Measurements from ENCODE around the gene KIDINS220. TPM values are rescaled to one million over a fixed set of nuclear protein-coding genes. Genes with fewer than 3 reads are reported as not detected.

KIDINS220 gene
- total RNA-seq, 1 experiment from 2014 or later, result 29.3 TPM

DNA sequence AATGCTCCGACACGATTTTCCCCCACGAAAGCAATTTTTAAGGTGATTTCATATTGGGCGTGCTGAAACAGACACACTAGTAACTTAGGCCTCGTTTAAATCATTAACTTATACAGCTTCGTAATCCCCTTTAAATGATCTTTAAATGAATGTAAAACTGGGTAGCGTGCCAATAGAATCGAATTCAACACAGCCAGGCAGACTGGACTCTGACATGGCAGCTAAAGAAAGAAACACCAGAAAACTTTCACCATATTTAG, 157.9 kb downstream of the KIDINS220 start:
- Histone ChIP-seq H2BK15ac (ENCODE audit: low read depth, low read length) (no peak overlapping the region), H3T11ph (ENCODE audit: low read length) (peak overlapping the region; percentile 10), H2AFZ (ENCODE audit: low read length) (no peak overlapping the region), H3K4me2 (ENCODE audit: insufficient read depth, insufficient read length, low read length) (peak overlapping the region; percentile 48), H3K9ac (ENCODE audit: extremely low read depth, insufficient read length, low read length) (no peak overlapping the region), H3K4ac (ENCODE audit: low read depth, low read length) (no peak overlapping the region), H3K27me3 (ENCODE audit: insufficient read depth, low read length) (peaks cover 32% of the 10 kb centered on the region; the same call in 1 of the 2 replicates), H4K8ac (replicated peaks; ENCODE audit: insufficient read length, low read depth, low read length) (no peak overlapping the region), H2AK5ac (ENCODE audit: insufficient read length, low read length) (no peak overlapping the region), H3K9me3 (ENCODE audit: control insufficient read depth, low read depth, low read length) (no peaks in the 10 kb centered on the region), H4K91ac (ENCODE audit: insufficient read length, low read depth, low read length) (no peak overlapping the region), H2BK12ac (ENCODE audit: insufficient read length, low read depth, low read length) (no peak overlapping the region), H3K79me2 (ENCODE audit: insufficient read depth, low read length) (peaks cover 2% of the 10 kb centered on the region; the same call in 1 of the 2 replicates), H3K18ac (ENCODE audit: insufficient read length, low read depth, low read length) (peak overlapping the region; percentile 94), H3K79me1 (ENCODE audit: insufficient read depth, low read depth, low read length, poor library complexity, severe bottlenecking) (no peaks in the 10 kb centered on the region), H3K56ac (ENCODE audit: insufficient read length, low read depth, low read length) (no peak overlapping the region), H3K23me2 (ENCODE audit: insufficient read length, low read depth, low read length, poor library complexity, severe bottlenecking) (peaks cover 39% of the 10 kb centered on the region), H4K5ac (ENCODE audit: insufficient read length, low read depth, low read length) (no peak overlapping the region), H2BK5ac (ENCODE audit: insufficient read length, low read length) (no peak overlapping the region), H3K4me1 (ENCODE audit: insufficient read depth, low read length) (no peaks in the 10 kb centered on the region; the same call in 1 of the 2 replicates), H3K27ac (ENCODE audit: insufficient read length, low read depth, low read length) (no peak overlapping the region), H2BK20ac (ENCODE audit: low read depth, low read length, poor library complexity, severe bottlenecking) (peak overlapping the region; percentile 60), H2BK120ac (ENCODE audit: low read depth, low read length, poor library complexity, severe bottlenecking) (peak overlapping the region; percentile 82), H4K20me1 (ENCODE audit: control insufficient read depth, insufficient read depth, insufficient read length) (no peaks in the 10 kb centered on the region), H3K14ac (ENCODE audit: insufficient read depth, low read length) (peak overlapping the region; percentile 95; the same call in 1 of the 2 replicates), H3K23ac (ENCODE audit: insufficient read length, low read depth, low read length) (no peak overlapping the region)
- Mint-ChIP-seq H3K9me3 (peaks cover 14 to 20% of the 10 kb centered on the region in 2 experiments), H3K4me3 (peak overlapping the region; percentile 63 to 76), H3K4me1 (peaks cover 41 to 52% of the 10 kb centered on the region in 2 experiments), H3K36me3 (ENCODE audit: insufficient read depth in 1 of 3, low read depth in 3 of 3) (peaks cover 7 to 29% (median 25%) of the 10 kb centered on the region in 3 experiments), H3K27me3 (ENCODE audit: low read depth) (peaks cover 38% of the 10 kb centered on the region), H3K27ac (peak overlapping the region in 2 of 3 experiments; percentile 90 to 97; a peak in 4 of 7 replicates)
- no CpG with 5 or more reads among the region's 8 CpGs for WGBS (ENCODE audit: extremely low coverage, insufficient read length, low lambda C conversion rate)
- TF ChIP-seq, protein P1, sequence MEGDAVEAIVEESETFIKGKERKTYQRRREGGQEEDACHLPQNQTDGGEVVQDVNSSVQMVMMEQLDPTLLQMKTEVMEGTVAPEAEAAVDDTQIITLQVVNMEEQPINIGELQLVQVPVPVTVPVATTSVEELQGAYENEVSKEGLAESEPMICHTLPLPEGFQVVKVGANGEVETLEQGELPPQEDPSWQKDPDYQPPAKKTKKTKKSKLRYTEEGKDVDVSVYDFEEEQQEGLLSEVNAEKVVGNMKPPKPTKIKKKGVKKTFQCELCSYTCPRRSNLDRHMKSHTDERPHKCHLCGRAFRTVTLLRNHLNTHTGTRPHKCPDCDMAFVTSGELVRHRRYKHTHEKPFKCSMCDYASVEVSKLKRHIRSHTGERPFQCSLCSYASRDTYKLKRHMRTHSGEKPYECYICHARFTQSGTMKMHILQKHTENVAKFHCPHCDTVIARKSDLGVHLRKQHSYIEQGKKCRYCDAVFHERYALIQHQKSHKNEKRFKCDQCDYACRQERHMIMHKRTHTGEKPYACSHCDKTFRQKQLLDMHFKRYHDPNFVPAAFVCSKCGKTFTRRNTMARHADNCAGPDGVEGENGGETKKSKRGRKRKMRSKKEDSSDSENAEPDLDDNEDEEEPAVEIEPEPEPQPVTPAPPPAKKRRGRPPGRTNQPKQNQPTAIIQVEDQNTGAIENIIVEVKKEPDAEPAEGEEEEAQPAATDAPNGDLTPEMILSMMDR (conservative IDR thresholded peaks at IDR 0.05), result no peak
- no peak for DNase-seq

Other genes with a start within 250 kb of the KIDINS220 start
- 48.0 and 48.6 TPM in 2 replicates for gene ID2, start 155.6 kb downstream of the KIDINS220 start, total RNA-seq (2021)
- 20.2 and 23.4 TPM in 2 replicates for gene MBOAT2, start 166.1 kb upstream of the KIDINS220 start, total RNA-seq (2021)